Kidney (tissue), 14 donors: Measurements from ENCODE around the gene FAM131C. TPM values are rescaled to one million over a fixed set of nuclear protein-coding genes. Genes with fewer than 3 reads are reported as not detected.

Experiments
- DNase-seq, 5 donors: peaks; one replicate each; pipeline ENCODE4 v3.0.0-alpha.2; 2013 to 2020
- FAIRE-seq: peaks from 2 replicates; lab custom pipeline; 2012; peaks lifted over from hg19 to GRCh38; lab: Jason Lieb, UNC
- H3K27ac ChIP-seq, 2 donors: one replicate each; pipeline ENCODE4 v1.7.0; 2013; ENCODE audit warnings: low read depth in 2 of 2, low read length in 2 of 2, inconsistent platforms in 1 of 2
- H3K27me3 ChIP-seq: one replicate; pipeline ENCODE4 v1.7.1; 2013; ENCODE audit warnings: low read length, inconsistent platforms; ENCODE audit not compliant: control insufficient read depth, insufficient read depth
- H3K36me3 ChIP-seq, 3 donors: one replicate each; pipeline versions ENCODE4 v1.7.0 to v1.7.1; 2013; ENCODE audit warnings: low read length in 3 of 3, control low read depth in 1 of 3, inconsistent platforms in 1 of 3; ENCODE audit not compliant: insufficient read depth in 3 of 3, control insufficient read depth in 2 of 3
- H3K4me1 ChIP-seq, 3 donors: one replicate each; pipeline versions ENCODE4 v1.7.0 to v1.7.1; 2013; ENCODE audit warnings: low read length in 3 of 3, inconsistent platforms in 1 of 3, low read depth in 1 of 3; ENCODE audit not compliant: control insufficient read depth in 2 of 3, insufficient read depth in 2 of 3
- H3K4me3 ChIP-seq, 3 donors: one replicate each; pipeline versions ENCODE4 v1.7.0 to v1.8.1; 2013; ENCODE audit warnings: low read length in 3 of 3, control low read depth in 1 of 3, inconsistent platforms in 1 of 3
- H3K9ac ChIP-seq, 3 donors: one replicate each; pipeline versions ENCODE4 v1.7.0 to v1.7.1; 2013; ENCODE audit warnings: low read length in 3 of 3, control low read depth in 1 of 3, inconsistent platforms in 1 of 3
- H3K9me3 ChIP-seq, 3 donors: one replicate each; pipeline versions ENCODE4 v1.7.0 to v1.7.1; 2013; ENCODE audit warnings: low read length in 3 of 3, control low read depth in 1 of 3, inconsistent platforms in 1 of 3; ENCODE audit not compliant: control insufficient read depth in 2 of 3, insufficient read depth in 1 of 3
- CTCF ChIP-seq: IDR thresholded peaks from 3 replicates; pipeline ENCODE4 v1.5.1; 2012; ENCODE audit warnings: mild to moderate bottlenecking, moderate library complexity, borderline replicate concordance; ENCODE audit not compliant: insufficient read depth; ENCODE audit errors: extremely low read depth
- intact Hi-C: fragments of 100-400 bp; cut with DNase I; formaldehyde crosslinking; loops from one replicate; pipeline ENCODE4 v1.11.1; 2022
- polyA plus RNA-seq: library from polyadenylated mRNA; stranded (reverse); fragments of 350-450 nt; fragmentation: Illumina TruSeq; extraction: RNeasy Lipid Tissue Mini Kit (QIAGEN cat#74804); gene quantifications from one replicate; pipeline ENCODE4 v1.2.3, GENCODE V29; 2014; ENCODE audit warnings: low read depth, low replicate concordance; ENCODE audit not compliant: insufficient read depth
- total RNA-seq: library from RNA; stranded (reverse); fragmentation: NEBNext Ultra II Directional; extraction: Animal tissue kit (Norgen Biotek cat#: 25700); gene quantifications from one replicate; pipeline ENCODE4 v1.2.1, GENCODE V29; 2021
- donor health status: control.
- donor health status: control.
- donor health status: control.
- donor health status: control.
- donor health status: control.
- donor health status: DM: yes; HTN: yes; CAD: no.
- donor health status: Normal renal cell carcinoma (clear cell type).

FAM131C gene
- total and polyA plus RNA-seq, 2 donors from 2014 or later: 5.0 to 12.0 TPM

DNA sequence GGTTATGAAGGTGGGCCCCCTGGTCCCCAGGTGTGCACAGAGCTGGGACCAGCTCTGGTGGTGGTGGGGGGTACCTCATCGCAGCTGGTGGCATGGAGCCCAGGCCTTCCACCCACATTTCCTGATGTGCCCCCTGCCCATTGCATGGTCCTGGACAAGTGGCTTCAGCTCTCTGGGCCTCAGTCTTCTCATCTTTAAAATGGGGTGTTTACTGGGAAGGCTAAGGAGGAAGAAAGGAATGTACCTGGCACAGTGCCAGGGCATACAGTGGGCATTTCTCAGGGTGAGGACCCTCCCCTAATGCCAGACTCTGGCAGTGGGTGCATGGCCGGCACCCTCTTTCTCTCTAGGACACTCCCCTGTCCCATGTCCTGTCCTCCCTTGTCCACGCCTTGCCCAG lies 22.4 kb downstream of the FAM131C start:
- Histone ChIP-seq H3K9ac (peak overlapping the region in 1 of 3 donors; percentile 0), H3K4me3 (no peak overlapping the region), H3K9me3 (no peaks in the 10 kb centered on the region), H3K4me1 (peaks cover 0 to 3% (median 0%) of the 10 kb centered on the region in 3 donors), H3K36me3 (peaks cover 0 to 6% (median 0%) of the 10 kb centered on the region in 3 donors), H3K27ac (no peak overlapping the region), H3K27me3 (no peaks in the 10 kb centered on the region)
- intact Hi-C loops: loop anchor here (10.0 kb wide), 1 partner anchor 46 kb away; the partner anchor contains the start of gene SRARP
- FAIRE-seq (no peak), DNase-seq (no peak)
- TF ChIP-seq CTCF: no peak

- Histone ChIP-seq H3K27me3 (no peaks in the 10 kb centered on the region), H3K27ac (no peak overlapping the region), H3K9me3 (no peaks in the 10 kb centered on the region), H3K4me1 (peaks cover 0 to 2% (median 0%) of the 10 kb centered on the region in 3 donors), H3K4me3 (no peak overlapping the region), H3K36me3 (peaks cover 0 to 6% (median 0%) of the 10 kb centered on the region in 3 donors), H3K9ac (no peak overlapping the region)
- no peak for FAIRE-seq
- intact Hi-C loops: loop anchor here (10.0 kb wide), 1 partner anchor 46 kb away; the partner anchor contains the start of gene SRARP
- DNase-seq: no peak
- TF ChIP-seq CTCF: no peak
These were observed 23.1 kb downstream of the FAM131C start for GRCh38 chr1:16050328-16050727.

DNA sequence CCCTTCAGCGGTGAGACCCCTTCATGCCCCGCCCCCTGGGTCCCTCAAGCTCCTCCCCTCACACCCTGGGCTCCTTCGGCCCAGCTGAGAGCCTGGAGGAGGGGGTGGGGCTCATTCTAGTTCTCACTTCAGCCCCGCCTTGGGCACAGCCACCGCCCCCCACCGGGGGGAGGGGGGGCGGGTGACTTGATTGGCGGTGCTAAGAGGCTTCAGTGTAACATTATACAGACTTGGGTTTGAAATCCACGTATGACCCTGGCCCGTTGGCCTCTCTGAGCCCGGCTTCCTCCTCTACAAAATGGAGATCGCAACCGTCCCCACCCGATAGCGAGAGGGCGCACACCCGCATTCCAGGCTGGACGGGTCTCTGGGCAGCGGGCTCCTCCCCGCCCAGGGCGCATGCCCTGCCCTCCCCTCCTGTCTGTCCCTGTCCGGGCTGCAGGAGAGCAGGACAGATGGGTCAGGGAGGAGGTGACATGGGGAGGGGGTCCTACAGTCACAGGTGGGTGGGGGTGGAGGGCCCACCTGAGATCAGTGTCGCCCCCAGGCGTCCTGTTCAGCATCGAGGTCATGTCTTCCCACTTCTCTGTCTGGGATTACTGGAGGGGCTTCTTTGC lies 24.8 kb downstream of the FAM131C start:
- intact Hi-C loops: no loop called here
- H3K9ac ChIP-seq: peak overlapping the region in 1 of 3 donors; percentile 77
- FAIRE-seq (no peak), DNase-seq (peak; percentile 88 to 95 (median 92))
- no peaks in the 10 kb centered on the region for H3K9me3 ChIP-seq
- peak overlapping the region in 1 of 3 donors; percentile 53 for H3K4me3 ChIP-seq
- no peaks in the 10 kb centered on the region for H3K27me3 ChIP-seq
- H3K36me3 ChIP-seq: peaks cover 0 to 6% (median 0%) of the 10 kb centered on the region in 3 donors
- peaks cover 0 to 2% (median 0%) of the 10 kb centered on the region in 3 donors for H3K4me1 ChIP-seq
- H3K27ac ChIP-seq: peak overlapping the region; percentile 11 to 41
- TF ChIP-seq CTCF: no peak
